GM23338 (cell line): ENCODE measurements around the gene ZCCHC10. TPM values are rescaled to one million over a fixed set of nuclear protein-coding genes. Genes with fewer than 3 reads are reported as not detected.
A peak's percentile ranks its signal among the peaks of the same experiment; 100 is the strongest.

Experiments used
- ATAC-seq: fragments of 200-7000 bp; cut with Tn5 transposase; 3 replicates; pipeline ENCODE4 v1.9.1; 2020
- DNase-seq: peaks from one replicate; pipeline ENCODE4 v3.0.0-alpha.2; 2015; ENCODE audit warnings: low spot score
- H2AFZ ChIP-seq: fragments of 200-600 bp; sonication (generic); 2 replicates; pipeline ENCODE4 v1.8.0; 2016; ENCODE audit warnings: antibody characterized with exemption, mild to moderate bottlenecking, moderate library complexity
- H3F3A ChIP-seq: fragments of 200-600 bp; sonication (generic); replicated peaks from 2 replicates; pipeline ENCODE4 v1.8.0; 2017; ENCODE audit warnings: antibody characterized with exemption, mixed run types, low read depth
- H3K27ac ChIP-seq: fragments of 200-600 bp; sonication (generic); 2 replicates; pipeline ENCODE4 v1.6.1; 2016; ENCODE audit warnings: low read depth
- H3K27me3 ChIP-seq: fragments of 200-600 bp; sonication (generic); 2 replicates; pipeline ENCODE4 v1.8.0; 2016; ENCODE audit warnings: mild to moderate bottlenecking, mixed run types, moderate library complexity; ENCODE audit not compliant: insufficient read depth
- H3K36me3 ChIP-seq: fragments of 200-600 bp; sonication (generic); 2 replicates; pipeline ENCODE4 v1.8.0; 2016; ENCODE audit warnings: mild to moderate bottlenecking; ENCODE audit not compliant: insufficient read depth
- H3K4me1 ChIP-seq: fragments of 200-600 bp; sonication (generic); 2 replicates; pipeline ENCODE4 v1.8.0; 2016; ENCODE audit warnings: mild to moderate bottlenecking, moderate library complexity; ENCODE audit not compliant: insufficient read depth
- H3K4me2 ChIP-seq: fragments of 200-600 bp; sonication (generic); 2 replicates; pipeline ENCODE4 v1.7.1; 2017; ENCODE audit warnings: mixed run types
- H3K4me3 ChIP-seq: fragments of 200-600 bp; sonication (generic); 2 replicates; pipeline ENCODE4 v1.6.1; 2016; ENCODE audit warnings: mixed run types
- H3K79me2 ChIP-seq: fragments of 200-600 bp; sonication (generic); replicated peaks from 2 replicates; pipeline ENCODE4 v1.8.0; 2017; ENCODE audit warnings: mild to moderate bottlenecking; ENCODE audit not compliant: insufficient read depth
- H3K9me2 ChIP-seq: fragments of 200-600 bp; sonication (generic); 2 replicates; pipeline ENCODE4 v1.8.0; 2017; ENCODE audit not compliant: insufficient read depth
- H4K20me1 ChIP-seq: fragments of 200-600 bp; sonication (generic); replicated peaks from 2 replicates; pipeline ENCODE4 v1.8.0; 2017; ENCODE audit warnings: mild to moderate bottlenecking; ENCODE audit not compliant: insufficient read depth
- H3K27ac Mint-ChIP-seq: 2 replicates; pipeline ENCODE4 v1.8.0; 2020; ENCODE audit warnings: inconsistent platforms, mild to moderate bottlenecking, moderate library complexity, mixed read lengths
- H3K27me3 Mint-ChIP-seq: 3 replicates; pipeline ENCODE4 v1.8.0; 2022; ENCODE audit warnings: low read depth, mild to moderate bottlenecking, moderate library complexity, mixed read lengths, inconsistent platforms; ENCODE audit not compliant: insufficient read depth, poor library complexity
- H3K36me3 Mint-ChIP-seq: 3 replicates; pipeline ENCODE4 v1.8.0; 2021; ENCODE audit warnings: low read depth, mild to moderate bottlenecking, inconsistent platforms, moderate library complexity, mixed read lengths
- H3K4me1 Mint-ChIP-seq: 3 replicates; pipeline ENCODE4 v1.8.0; 2020; ENCODE audit warnings: mild to moderate bottlenecking, inconsistent platforms, mixed read lengths
- H3K4me3 Mint-ChIP-seq: 3 replicates; pipeline ENCODE4 v1.8.0; 2021; ENCODE audit warnings: moderate library complexity, mild to moderate bottlenecking, inconsistent platforms, mixed read lengths
- H3K9me3 Mint-ChIP-seq: 3 replicates; pipeline ENCODE4 v1.8.0; 2020; ENCODE audit warnings: moderate library complexity, mild to moderate bottlenecking, inconsistent platforms, mixed read lengths
- CREB1 ChIP-seq: fragments of 250-450 bp; sonication (Bioruptor Pico); IDR thresholded peaks from 2 replicates; pipeline ENCODE4 v1.5.0; 2020; ENCODE audit warnings: low read depth, mild to moderate bottlenecking, moderate library complexity
- EZH2 ChIP-seq: fragments of 200-600 bp; sonication (generic); IDR thresholded peaks from one replicate; pipeline ENCODE4 v1.8.0; 2017; ENCODE audit warnings: antibody characterized with exemption, mild to moderate bottlenecking, low read depth; ENCODE audit not compliant: unreplicated experiment
- EZH2phosphoT487 ChIP-seq: fragments of 200-600 bp; sonication (generic); IDR thresholded peaks from one replicate; pipeline ENCODE4 v1.8.1; 2018; ENCODE audit warnings: antibody characterized with exemption; ENCODE audit not compliant: unreplicated experiment
- JUNB ChIP-seq: IDR thresholded peaks from one replicate; pipeline ENCODE4 v1.6.1; 2016; ENCODE audit warnings: antibody characterized with exemption; ENCODE audit not compliant: unreplicated experiment
- STAT1 ChIP-seq: IDR thresholded peaks from one replicate; pipeline ENCODE4 v1.6.1; 2016; ENCODE audit warnings: antibody characterized with exemption; ENCODE audit not compliant: unreplicated experiment
- ZNF114 ChIP-seq: fragments of 250-450 bp; sonication (Bioruptor Pico); IDR thresholded peaks from 2 replicates; pipeline ENCODE4 v1.5.0; 2020; ENCODE audit warnings: mild to moderate bottlenecking, moderate library complexity
- polyA plus RNA-seq: library from polyadenylated mRNA; unstranded; fragments of >200 nt; fragmentation: Nextera tagmentation; extraction: Ambion mirVana; gene quantifications from 2 replicates; pipeline ENCODE4 v1.2.1, GENCODE V29; 2016
- total RNA-seq: library from RNA; depleted of rRNA; stranded (reverse); fragments of >200 nt; shearing (Covaris generic); gene quantifications from 2 replicates; pipeline ENCODE4 v1.2.3, GENCODE V29; 2014
- TF ChIP-seq, protein P1 (sequence below): fragments of 250-450 bp; sonication (Bioruptor Pico); IDR thresholded peaks from 2 replicates; pipeline ENCODE4 v1.5.0; 2020; ENCODE audit warnings: mild to moderate bottlenecking, moderate library complexity
- TF ChIP-seq, protein P2 (sequence below): IDR thresholded peaks from 2 replicates; pipeline ENCODE4 v1.6.1; 2016; ENCODE audit warnings: antibody characterized with exemption
- TF ChIP-seq, protein P3 (sequence below), 2 experiments: fragments of 200-600 bp in 1 of 2; sonication (generic) in 1 of 2; conservative IDR thresholded peaks; 2 replicates each; pipeline versions ENCODE4 v1.5.1 to v1.6.1; 2016 to 2017; ENCODE audit warnings: antibody characterized with exemption in 2 of 2, low read depth in 2 of 2, mild to moderate bottlenecking in 2 of 2, moderate library complexity in 1 of 2

ZCCHC10 gene
- total and polyA plus RNA-seq, 2 experiments from 2014 or later: 25.3 to 90.1 TPM

DNA sequence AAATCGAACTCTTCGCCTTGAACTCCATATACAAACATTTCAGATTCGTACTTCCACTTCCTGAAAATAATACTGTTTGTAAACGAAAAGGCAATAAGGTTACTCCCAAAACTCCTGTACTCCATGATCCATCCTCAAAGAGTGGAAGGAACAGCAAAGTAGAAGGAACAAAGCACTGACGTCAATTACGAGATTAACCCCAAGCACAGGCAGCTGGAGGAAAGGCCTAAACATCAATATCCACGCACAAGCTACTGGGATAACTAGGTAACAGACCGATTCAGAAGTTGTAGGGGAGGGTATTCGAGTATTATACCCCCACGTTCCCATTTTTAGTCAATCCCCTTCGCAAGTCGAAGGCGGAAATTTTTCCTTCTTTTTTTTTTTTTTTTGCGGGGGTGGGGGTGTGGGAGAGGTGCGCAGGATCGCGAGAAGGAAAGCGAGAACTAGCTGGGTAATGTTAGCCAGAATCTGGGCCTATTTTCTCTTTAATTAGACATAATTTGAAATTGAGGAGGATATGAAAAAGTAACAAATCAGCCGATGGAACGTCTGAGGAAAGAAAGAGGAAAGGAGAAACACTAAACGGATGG is 63.8 kb downstream of the ZCCHC10 start:
- Histone ChIP-seq H4K20me1 (peaks cover 15% of the 10 kb centered on the region), H3F3A (peaks cover 7% of the 10 kb centered on the region; the same call in 1 of the 2 replicates), H3K27ac (peak overlapping the region; percentile 97), H3K4me3 (peak overlapping the region; percentile 70), H3K4me2 (peak overlapping the region; percentile 78), H3K79me2 (peaks cover 59% of the 10 kb centered on the region), H3K9me2 (no peaks in the 10 kb centered on the region), H3K4me1 (0 out of 2 replicates have a peak, but pooled peaks cover 6% of the 10 kb centered on the region), H3K27me3 (no peaks in the 10 kb centered on the region), H2AFZ (no peak overlapping the region), H3K36me3 (no peaks in the 10 kb centered on the region)
- H3K36me3 Mint-ChIP-seq: peaks cover 3% of the 10 kb centered on the region; the same call in 1 of the 3 replicates
- DNase-seq: peak; percentile 62
- no peaks in the 10 kb centered on the region; the same call in 1 of the 3 replicates for H3K4me1 Mint-ChIP-seq
- H3K4me3 Mint-ChIP-seq: peak overlapping the region; percentile 99
- peak overlapping the region; percentile 99 for H3K27ac Mint-ChIP-seq
- peak; percentile 5; the same call in 2 of the 3 replicates for ATAC-seq
- no peaks in the 10 kb centered on the region for H3K9me3 Mint-ChIP-seq
- no peak for TF ChIP-seq ZNF114 (CRISPR knock-in tag)
- peak; percentile 69 for TF ChIP-seq CREB1
- peaks cover 2% of the 10 kb centered on the region for H3K27me3 Mint-ChIP-seq

DNA sequence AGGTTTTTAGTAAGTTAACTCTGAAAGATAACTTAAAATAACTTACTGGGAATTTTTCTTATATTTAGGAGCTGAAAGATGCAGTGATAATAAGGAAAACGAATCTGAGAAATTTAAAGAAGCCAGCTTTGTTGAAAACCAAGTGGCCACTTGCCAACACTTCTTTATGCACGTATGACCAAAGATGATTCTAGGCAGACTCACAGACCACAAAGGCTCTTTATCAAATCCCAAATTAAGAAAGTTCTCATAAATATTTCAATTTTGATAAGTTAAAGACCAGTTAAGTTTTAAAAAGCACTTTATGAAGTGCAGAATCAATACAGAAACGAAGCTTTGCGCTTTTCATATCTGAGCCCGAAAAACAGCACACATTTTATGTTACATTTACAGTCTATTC is 64.5 kb downstream of the ZCCHC10 start:
- Histone ChIP-seq H3K9me2 (no peaks in the 10 kb centered on the region), H4K20me1 (peaks cover 16% of the 10 kb centered on the region), H3K36me3 (no peaks in the 10 kb centered on the region), H3K4me2 (peak overlapping the region; percentile 78), H3K27me3 (no peaks in the 10 kb centered on the region), H3K4me3 (peak overlapping the region; percentile 70), H3F3A (peaks cover 7% of the 10 kb centered on the region; the same call in 1 of the 2 replicates), H3K4me1 (0 out of 2 replicates have a peak, but pooled peaks cover 6% of the 10 kb centered on the region), H3K79me2 (peaks cover 65% of the 10 kb centered on the region), H2AFZ (no peak overlapping the region), H3K27ac (peak overlapping the region; percentile 97; the same call in 1 of the 2 replicates)
- peaks cover 3% of the 10 kb centered on the region; the same call in 1 of the 3 replicates for H3K36me3 Mint-ChIP-seq
- no peak for DNase-seq
- H3K27me3 Mint-ChIP-seq: peaks cover 2% of the 10 kb centered on the region
- H3K27ac Mint-ChIP-seq: peak overlapping the region; percentile 99
- H3K9me3 Mint-ChIP-seq: no peaks in the 10 kb centered on the region
- ATAC-seq: no peak
- H3K4me1 Mint-ChIP-seq: no peaks in the 10 kb centered on the region; the same call in 1 of the 3 replicates
- H3K4me3 Mint-ChIP-seq: peak overlapping the region; percentile 99
- TF ChIP-seq, protein P1, sequence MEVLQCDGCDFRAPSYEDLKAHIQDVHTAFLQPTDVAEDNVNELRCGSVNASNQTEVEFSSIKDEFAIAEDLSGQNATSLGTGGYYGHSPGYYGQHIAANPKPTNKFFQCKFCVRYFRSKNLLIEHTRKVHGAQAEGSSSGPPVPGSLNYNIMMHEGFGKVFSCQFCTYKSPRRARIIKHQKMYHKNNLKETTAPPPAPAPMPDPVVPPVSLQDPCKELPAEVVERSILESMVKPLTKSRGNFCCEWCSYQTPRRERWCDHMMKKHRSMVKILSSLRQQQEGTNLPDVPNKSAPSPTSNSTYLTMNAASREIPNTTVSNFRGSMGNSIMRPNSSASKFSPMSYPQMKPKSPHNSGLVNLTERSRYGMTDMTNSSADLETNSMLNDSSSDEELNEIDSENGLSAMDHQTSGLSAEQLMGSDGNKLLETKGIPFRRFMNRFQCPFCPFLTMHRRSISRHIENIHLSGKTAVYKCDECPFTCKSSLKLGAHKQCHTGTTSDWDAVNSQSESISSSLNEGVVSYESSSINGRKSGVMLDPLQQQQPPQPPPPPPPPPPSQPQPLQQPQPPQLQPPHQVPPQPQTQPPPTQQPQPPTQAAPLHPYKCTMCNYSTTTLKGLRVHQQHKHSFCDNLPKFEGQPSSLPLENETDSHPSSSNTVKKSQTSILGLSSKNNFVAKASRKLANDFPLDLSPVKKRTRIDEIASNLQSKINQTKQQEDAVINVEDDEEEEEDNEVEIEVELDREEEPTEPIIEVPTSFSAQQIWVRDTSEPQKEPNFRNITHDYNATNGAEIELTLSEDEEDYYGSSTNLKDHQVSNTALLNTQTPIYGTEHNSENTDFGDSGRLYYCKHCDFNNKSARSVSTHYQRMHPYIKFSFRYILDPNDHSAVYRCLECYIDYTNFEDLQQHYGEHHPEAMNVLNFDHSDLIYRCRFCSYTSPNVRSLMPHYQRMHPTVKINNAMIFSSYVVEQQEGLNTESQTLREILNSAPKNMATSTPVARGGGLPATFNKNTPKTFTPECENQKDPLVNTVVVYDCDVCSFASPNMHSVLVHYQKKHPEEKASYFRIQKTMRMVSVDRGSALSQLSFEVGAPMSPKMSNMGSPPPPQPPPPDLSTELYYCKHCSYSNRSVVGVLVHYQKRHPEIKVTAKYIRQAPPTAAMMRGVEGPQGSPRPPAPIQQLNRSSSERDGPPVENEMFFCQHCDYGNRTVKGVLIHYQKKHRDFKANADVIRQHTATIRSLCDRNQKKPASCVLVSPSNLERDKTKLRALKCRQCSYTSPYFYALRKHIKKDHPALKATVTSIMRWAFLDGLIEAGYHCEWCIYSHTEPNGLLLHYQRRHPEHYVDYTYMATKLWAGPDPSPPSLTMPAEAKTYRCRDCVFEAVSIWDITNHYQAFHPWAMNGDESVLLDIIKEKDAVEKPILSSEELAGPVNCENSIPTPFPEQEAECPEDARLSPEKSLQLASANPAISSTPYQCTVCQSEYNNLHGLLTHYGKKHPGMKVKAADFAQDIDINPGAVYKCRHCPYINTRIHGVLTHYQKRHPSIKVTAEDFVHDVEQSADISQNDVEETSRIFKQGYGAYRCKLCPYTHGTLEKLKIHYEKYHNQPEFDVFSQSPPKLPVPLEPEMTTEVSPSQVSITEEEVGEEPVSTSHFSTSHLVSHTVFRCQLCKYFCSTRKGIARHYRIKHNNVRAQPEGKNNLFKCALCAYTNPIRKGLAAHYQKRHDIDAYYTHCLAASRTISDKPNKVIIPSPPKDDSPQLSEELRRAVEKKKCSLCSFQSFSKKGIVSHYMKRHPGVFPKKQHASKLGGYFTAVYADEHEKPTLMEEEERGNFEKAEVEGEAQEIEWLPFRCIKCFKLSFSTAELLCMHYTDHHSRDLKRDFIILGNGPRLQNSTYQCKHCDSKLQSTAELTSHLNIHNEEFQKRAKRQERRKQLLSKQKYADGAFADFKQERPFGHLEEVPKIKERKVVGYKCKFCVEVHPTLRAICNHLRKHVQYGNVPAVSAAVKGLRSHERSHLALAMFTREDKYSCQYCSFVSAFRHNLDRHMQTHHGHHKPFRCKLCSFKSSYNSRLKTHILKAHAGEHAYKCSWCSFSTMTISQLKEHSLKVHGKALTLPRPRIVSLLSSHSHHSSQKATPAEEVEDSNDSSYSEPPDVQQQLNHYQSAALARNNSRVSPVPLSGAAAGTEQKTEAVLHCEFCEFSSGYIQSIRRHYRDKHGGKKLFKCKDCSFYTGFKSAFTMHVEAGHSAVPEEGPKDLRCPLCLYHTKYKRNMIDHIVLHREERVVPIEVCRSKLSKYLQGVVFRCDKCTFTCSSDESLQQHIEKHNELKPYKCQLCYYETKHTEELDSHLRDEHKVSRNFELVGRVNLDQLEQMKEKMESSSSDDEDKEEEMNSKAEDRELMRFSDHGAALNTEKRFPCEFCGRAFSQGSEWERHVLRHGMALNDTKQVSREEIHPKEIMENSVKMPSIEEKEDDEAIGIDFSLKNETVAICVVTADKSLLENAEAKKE (CRISPR knock-in tag): no peak
- no peak for TF ChIP-seq STAT1
- TF ChIP-seq, protein P2, sequence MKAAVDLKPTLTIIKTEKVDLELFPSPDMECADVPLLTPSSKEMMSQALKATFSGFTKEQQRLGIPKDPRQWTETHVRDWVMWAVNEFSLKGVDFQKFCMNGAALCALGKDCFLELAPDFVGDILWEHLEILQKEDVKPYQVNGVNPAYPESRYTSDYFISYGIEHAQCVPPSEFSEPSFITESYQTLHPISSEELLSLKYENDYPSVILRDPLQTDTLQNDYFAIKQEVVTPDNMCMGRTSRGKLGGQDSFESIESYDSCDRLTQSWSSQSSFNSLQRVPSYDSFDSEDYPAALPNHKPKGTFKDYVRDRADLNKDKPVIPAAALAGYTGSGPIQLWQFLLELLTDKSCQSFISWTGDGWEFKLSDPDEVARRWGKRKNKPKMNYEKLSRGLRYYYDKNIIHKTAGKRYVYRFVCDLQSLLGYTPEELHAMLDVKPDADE: no peak
- TF ChIP-seq JUNB: no peak
- TF ChIP-seq, protein P3, sequence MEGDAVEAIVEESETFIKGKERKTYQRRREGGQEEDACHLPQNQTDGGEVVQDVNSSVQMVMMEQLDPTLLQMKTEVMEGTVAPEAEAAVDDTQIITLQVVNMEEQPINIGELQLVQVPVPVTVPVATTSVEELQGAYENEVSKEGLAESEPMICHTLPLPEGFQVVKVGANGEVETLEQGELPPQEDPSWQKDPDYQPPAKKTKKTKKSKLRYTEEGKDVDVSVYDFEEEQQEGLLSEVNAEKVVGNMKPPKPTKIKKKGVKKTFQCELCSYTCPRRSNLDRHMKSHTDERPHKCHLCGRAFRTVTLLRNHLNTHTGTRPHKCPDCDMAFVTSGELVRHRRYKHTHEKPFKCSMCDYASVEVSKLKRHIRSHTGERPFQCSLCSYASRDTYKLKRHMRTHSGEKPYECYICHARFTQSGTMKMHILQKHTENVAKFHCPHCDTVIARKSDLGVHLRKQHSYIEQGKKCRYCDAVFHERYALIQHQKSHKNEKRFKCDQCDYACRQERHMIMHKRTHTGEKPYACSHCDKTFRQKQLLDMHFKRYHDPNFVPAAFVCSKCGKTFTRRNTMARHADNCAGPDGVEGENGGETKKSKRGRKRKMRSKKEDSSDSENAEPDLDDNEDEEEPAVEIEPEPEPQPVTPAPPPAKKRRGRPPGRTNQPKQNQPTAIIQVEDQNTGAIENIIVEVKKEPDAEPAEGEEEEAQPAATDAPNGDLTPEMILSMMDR (conservative IDR thresholded peaks at IDR 0.05; ENCODE audit: low read depth in 2 of 2): no peak
- TF ChIP-seq EZH2: no peak
- TF ChIP-seq ZNF114 (CRISPR knock-in tag): no peak
- TF ChIP-seq EZH2phosphoT487: no peak
